ENCODE results near the gene ATXN7L2.

GRCh38 chr1:109539676-109540075 is 56.0 kb downstream of the ATXN7L2 start, which contains the start of gene GPR61:
- TF ChIP-seq, protein P1, sequence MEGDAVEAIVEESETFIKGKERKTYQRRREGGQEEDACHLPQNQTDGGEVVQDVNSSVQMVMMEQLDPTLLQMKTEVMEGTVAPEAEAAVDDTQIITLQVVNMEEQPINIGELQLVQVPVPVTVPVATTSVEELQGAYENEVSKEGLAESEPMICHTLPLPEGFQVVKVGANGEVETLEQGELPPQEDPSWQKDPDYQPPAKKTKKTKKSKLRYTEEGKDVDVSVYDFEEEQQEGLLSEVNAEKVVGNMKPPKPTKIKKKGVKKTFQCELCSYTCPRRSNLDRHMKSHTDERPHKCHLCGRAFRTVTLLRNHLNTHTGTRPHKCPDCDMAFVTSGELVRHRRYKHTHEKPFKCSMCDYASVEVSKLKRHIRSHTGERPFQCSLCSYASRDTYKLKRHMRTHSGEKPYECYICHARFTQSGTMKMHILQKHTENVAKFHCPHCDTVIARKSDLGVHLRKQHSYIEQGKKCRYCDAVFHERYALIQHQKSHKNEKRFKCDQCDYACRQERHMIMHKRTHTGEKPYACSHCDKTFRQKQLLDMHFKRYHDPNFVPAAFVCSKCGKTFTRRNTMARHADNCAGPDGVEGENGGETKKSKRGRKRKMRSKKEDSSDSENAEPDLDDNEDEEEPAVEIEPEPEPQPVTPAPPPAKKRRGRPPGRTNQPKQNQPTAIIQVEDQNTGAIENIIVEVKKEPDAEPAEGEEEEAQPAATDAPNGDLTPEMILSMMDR (IDR thresholded peaks at IDR 0.05; ENCODE audit: low read depth, low read length, poor library complexity, severe bottlenecking): no peak
- no peak for TF ChIP-seq EZH2phosphoT487 (IDR thresholded peaks at IDR 0.05; ENCODE audit: borderline replicate concordance, low read length)

Measured in DOHH2 (cell line).